ENCODE data around the gene KRT6C.
"Not testable (repeated sequence)": the region's sequence is repeated elsewhere in the genome, so short reads cannot be mapped to it uniquely, and the experiment has no call there.

Gene KRT6C

DNA sequence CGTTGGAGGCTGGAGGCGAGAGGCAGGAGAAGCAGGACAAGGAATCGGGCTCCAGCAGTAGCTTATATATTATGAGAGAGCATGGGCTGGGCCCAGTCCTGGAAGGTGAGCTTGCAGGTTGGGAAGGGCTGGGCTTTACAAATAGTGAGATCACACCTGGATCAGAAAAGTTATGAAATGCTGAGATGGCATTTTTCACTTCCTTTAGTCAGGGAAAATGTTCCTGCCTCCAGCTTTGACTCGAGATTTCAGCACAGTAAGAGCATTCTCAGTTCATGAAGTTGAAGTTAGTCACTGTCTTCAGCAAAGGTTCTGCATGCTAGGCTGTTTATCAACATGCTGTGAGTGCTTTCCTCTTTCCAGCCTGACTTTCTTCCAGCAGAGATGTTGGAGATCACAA lies at the start of gene KRT6C:
Gene KRT6C (minus strand): TSS at position 38 of the 400 bp plus-strand sequence. CDS start 68 bp downstream, outside the sequence.
- no peak for DNase-seq

DNA sequence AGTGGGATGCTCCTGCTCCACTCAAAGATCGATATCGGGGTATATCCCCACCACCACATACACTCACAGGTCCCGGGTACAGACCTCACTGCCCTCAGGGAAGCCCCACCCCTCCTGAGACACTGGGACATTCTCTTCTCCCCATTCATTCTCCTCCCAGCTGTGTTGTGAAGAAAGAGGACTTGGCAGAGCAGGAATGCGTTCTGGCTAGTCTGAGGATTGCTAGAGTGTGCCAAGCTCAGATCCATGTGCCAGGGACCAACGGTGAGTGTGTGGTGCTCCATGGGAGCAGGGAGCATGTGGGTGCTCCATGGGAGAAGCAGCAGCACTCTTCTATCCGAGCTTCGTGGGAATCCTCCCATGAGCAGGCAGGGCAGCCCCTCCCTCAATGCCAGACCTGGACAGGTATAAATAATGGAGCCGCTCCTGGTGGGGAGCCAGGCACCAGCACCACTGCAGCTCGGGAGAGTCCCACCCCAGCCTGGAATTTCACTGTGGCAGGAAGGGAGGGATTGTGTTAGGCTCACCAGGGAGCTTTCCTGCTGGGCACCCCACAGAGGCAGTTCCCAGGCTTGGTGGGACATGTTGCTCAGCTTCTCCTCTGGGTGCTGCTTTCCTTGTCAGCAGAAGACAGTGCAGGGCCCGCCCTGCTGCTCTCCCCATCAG lies 48.9 kb upstream of the KRT6C start:
- no peak for DNase-seq

DNA sequence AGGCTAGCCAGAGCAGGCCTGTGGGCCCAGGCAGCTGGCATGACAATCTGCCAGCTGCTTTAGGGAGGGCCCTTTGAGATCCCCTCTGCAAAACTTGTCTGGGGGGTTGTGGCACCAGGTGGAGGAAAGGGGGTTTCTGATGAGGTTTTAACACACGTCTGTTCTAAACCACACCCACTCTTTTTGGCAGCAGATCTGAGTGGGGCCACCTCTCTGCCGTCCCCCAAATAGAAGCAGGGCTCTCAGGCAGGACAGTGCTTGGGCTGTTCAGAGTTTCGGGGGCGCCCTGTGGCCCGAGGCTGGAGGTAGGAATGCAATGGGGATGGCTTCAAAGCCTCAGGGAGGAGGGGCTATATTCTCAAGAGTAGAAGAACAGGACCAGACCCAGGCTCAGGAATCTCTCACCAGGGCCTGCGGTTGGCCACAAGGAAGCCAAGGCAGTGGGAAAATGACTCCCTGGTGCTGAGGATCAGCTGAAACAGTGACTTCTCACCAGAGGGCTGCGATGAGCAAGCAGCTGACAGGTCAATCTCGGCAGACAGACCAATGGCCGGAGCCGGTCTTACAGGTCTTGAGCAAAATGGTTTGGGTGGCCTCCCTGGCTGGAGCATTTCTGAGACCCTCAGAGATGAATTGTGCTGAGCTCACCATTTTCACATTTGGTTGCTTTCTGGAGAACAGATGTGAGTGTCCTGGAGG lies 48.1 kb upstream of the KRT6C start:
- DNase-seq, result no peak

DNA sequence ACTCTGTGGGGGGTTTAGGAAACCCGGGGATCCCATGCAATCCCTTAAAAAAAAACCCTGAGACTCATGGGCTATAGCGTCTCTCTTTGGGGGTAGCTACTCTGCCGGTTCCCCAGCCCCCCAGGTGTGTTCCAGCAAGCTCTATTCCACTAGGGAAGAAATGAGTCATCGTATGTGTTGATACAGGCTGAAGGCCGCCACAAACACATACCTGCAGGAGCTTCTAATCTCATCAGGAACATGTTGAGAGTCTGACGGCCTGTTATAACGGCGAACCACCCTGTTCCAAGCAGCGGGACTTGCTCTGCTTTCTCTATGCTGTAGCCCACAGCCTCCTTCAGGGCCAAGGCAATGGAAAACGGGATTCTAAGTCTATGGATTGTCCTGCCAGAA lies 47.6 kb upstream of the KRT6C start:
- no peak for DNase-seq

DNA sequence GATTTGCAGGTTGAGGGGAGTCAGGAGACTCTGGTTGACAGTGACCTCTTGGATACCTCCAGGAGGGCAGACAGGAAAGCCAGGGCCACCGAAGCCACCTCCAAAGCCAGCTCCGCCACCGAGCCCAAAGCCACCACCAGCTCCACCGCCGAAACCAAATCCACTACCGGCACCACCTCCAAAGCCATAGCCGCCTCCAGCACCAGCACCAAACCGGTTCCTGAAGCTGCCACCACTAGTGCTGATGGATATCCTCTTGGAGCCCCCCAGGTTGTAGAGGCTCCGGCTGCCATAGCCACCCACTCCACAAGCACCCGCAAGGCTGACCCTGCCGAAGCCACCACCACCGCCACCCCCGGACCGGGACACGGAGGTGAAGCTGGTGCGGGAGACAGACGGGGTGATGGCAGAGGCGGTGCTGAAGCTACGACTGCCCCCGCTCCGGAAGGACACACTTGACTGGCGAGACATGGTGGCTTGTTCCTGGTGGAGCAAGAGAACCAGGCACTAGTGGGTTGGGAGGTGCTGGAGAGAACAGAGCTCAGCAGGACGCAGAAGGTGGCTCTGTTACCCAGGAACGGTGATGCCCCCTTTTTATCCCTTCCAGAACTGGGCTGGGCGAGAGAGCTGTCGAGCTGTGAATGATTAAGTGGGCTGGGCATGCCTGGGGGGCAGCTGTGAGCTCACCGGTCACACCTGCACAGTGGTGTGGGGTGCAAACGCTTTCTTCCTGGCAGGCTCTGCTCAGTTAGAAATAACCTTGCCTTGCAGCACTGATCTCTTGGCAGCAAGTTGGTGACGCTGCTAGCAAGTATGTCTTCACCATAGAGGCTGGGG lies 46.4 kb upstream of the KRT6C start, which contains the start of gene KRT5:
Gene KRT5 (minus strand): TSS at position 569 of the 837 bp plus-strand sequence. CDS start 98 bp downstream, at position 471.
- DNase-seq, result no peak

DNA sequence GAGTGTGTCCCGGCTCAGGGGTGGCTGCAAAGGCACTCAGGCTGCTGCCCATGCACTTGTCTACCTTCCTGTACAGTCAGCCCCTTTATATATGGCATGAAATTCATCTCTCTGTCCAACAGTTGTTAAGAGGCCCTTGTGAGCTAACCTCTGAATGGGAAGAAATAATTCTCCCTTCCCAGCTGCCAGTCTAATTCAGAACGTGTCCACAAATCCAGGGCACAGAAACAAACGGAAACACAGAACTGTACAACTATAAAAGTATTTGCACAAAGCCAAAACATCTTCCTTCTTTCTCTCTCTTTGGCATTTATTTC lies 45.7 kb upstream of the KRT6C start:
- no peak for DNase-seq

DNA sequence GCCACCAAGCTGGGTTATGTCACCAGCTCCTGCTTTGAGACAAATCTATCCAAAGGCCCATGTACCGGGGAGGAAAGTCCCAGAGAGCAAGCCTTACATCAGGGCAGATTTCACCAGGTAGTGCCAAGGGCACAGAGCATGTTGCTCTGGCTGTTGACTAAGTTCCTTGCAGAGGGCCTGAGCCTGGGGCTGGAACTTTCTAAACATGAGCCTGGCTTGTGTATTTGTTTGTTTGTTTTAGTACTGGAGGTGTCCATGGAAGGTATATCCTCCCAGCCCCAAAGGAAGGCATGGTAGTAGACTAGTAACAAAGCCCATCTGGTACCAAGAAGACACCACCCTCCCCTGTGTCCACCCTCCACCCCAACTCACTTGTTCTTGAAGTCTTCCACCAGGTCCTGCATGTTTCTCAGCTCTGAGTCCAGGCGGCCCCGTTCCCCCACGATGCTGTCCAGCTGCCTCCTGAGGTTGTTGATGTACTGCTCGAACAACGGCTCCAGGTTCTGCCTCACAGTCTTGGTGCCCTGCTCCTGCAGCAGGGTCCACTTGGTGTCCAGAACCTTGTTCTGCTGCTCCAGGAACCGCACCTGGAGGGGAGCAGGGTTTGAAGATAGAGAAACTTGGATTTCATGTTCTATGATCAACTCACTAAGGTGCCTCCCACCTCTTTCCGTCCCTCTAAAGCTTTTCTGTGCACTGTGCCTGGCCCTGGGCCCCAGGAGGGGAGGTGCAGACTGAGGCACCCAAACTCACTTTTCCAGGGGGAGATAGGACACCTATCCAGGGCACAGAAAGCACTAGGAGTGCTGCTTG lies 45.2 kb upstream of the KRT6C start:
- no peak for DNase-seq

DNA sequence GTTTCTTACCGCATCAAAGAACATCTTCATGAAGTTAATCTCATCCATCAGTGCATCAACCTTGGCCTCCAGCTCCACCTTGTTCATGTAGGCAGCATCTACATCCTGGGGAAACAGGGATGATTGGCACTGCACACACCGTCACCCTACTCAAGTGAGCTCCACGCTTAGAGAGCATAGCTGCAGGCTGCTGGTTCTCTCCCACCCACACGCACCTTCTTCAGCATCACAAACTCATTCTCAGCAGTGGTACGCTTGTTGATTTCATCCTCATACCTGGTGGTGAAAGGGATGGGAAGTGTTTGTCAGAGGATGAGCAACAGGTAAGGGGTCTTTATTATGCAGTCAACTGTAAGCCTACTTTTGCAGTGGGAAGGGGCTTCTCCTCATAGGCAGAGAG lies 44.3 kb upstream of the KRT6C start:
- DNase-seq, result no peak

DNA sequence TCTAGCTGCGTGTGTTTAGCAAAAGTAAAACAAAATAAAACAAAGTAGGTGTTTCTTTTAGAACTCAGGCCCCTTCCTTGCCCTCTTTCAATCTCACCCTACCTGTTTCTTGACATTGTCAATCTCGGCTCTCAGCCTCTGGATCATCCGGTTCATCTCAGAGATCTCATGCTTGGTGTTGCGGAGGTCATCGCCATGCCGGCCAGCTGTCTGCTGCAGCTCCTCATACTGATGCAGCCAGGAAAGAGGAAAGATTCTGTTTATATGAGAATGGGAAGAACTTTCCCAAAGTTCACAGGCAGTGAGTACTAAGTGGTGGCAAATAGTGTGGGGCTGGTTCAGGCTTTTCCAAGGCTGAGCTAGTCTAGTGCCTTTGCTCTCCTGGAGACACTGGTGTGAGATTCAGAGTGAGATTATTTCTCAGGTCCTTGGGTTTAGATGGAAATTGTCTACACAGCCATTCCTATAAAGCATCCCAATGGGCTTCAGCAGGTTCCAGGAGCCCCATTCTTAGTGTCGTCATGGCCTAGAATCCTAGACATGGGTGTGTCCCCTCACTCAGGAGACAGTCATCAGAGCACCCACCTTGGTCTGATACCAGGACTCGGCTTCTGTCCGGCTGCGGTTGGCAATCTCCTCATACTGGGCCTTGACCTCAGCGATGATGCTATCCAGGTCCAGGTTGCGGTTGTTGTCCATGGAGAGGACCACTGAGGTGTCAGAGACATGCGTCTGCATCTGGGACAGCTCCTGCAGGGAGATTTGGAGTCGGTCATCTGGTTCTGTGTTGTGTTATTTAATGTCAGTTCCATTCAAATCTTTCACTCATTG lies 43.6 kb upstream of the KRT6C start:
- DNase-seq, result no peak

DNA sequence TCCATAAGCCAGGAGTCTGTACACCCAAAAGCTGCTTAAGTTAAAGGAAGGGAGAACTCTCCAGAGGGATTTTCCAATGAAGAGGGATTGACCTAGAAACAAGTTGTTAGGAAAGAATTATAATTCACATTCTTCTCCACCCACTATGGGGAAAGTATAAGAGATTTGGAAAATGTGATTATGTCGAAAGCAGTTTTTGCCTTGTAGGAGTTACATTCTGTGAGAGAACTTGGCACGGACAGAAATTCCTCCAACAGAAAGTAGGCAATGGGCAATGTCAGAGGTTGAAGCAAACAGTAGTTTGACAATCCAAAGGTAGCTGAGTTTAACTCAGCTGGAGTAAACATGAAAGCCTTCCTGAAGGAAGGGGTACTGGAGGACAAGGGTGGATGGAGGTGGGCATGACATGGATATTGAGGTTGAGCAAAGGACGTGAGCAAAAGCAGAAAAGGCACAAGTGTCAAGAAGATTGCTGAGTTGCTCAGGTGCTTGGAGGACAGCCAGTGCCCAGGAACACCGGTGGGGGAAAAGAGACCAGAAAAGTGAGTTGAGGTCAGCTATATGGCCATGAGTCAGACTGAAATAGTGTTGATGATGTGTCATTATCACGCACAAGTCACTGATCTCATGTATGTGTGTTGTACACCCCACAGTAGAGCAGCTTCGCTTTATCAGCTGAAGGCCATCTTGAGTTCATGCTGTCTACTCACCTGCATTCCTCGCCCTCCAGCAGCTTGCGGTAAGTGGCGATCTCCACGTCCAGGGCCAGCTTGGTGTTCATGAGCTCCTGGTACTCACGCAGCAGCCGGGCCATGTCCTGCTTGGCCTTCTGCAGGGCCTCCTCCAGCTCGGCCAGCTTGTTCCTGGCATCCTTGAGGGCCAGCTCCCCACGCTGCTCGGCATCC lies 42.6 kb upstream of the KRT6C start:
- DNase-seq, result no peak

DNA sequence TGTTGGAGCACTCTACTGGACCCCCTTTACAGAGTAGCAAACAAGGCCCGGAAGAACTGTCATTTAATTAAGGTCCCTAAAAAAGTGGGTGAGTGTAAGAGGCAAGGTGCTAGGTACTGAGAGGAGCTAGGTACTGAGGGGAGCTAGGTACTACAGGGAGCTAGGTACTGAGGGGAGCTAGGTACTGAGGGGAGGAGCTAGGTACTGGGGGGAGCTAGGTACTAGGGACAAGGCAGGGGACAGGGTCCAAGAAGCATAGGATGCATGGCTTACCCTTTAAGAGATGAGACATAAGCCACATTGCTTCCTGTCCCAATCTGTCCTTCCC lies 41.7 kb upstream of the KRT6C start:
- no peak for DNase-seq

DNA sequence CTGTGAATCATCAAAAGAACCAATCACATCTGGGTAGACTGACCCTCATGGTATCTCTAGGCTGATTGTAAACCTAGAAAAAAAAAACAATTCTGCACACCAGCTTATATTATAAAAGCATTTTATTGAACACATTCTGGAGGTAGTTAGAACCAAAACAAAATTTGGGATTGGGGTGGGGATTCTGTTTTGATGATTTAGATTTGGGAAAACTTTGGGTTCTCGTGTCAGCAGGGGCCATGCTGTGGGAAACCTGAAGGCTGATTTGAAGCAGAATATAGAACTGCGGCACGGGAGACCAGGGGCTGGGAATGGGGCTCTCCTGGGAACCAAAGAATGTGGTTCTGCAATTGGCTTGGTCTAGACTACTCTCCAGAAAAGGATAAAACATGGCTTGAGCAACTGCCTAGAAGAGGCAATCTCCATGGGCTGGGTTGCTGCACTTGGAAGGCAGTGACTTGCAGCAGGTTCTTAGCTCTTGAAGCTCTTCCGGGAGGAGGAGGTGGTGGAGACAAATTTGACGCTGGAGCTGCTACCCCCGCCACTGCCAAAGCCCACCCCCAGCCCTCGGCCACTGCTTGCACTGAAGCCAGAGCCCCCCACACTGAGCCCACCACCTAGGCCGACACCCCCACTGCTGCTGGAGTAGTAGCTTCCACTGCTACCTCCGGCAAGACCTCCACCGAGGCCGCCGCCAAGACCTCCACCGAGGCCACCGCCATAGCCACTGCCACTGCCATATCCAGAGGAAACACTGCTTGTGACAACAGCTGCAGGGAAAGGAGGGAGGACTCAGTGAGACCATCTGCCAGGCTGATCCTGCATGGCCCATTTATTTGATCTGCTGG lies 41.1 kb upstream of the KRT6C start:
- no peak for DNase-seq

DNA sequence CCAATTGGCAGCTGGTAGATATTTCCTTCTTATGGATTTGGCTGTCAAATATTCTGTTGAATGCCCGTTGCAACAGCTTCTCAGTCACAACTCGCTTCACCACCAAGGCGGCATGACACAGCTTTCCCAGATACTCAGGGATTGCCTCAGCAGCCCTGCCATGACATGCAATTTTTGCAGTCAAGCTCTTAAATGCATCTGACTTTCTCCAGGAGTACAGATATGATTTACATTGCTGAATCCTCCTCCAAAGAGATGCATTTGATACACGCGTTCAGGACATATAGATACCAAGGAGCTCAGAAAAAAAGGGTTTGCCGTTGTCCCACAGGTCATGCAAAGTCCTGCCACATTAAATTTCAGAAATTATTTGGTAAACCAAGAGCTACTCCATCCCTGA lies 40.1 kb upstream of the KRT6C start:
- DNase-seq, result no peak

DNA sequence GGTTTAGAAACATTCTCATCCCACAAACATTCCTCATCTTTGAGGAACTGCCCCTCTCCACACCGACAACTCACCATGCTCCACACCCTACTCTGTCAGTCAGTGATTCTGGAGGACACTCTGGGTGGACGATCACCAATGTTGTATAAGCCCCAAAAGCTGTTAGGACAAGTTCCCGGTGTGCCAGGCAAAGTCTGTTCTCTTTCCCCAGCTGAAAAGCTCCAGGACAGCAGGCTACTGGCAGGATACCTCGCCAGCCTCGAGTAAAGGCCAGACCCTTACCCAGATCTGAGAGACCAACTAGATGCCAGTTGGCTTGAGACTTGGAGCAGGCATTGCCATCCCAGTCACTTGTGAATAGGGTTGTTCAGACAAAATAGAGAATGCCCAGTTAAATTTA lies 34.6 kb upstream of the KRT6C start:
- no peak for DNase-seq

DNA sequence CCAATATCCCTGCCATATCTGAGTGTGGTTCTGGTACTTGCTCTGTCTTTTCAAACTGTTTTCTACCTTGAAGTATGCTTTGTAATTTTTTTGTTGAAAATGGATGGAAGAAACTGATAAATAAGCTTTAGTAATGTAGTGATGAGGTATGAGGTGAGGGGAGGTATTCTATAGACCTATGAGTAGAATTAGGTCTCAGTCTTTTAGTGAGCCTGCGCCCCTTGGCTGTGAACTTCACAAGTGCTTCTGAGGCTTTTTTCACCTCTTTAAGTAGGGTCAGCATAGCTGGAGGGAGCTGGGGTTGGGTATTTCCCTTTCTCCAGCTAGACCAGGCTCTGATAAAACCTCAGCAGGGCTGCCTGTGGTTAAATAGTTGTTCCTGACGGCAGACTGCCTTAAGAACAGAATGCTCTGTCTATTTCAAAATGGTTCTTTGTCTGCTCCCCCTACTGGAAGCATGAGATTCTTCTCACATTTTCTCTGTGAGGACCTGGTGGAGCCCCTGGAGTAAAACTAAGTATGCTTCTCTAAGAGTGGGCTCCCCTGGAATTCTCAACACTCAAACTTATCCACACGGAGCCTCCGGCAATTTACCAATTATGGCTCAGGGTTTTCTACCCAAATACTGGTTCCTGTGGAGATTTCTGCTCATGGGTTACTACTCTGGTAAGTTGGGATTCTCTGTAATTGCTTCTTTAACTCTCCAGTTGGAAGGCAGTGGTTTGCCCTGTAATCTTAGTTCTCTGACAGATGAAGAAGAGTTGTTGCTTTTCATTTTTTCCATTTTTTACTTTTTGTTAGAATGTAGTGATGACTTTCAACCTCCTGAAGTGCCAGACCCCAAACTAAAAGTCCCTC lies 33.5 kb upstream of the KRT6C start:
- no peak for DNase-seq

DNA sequence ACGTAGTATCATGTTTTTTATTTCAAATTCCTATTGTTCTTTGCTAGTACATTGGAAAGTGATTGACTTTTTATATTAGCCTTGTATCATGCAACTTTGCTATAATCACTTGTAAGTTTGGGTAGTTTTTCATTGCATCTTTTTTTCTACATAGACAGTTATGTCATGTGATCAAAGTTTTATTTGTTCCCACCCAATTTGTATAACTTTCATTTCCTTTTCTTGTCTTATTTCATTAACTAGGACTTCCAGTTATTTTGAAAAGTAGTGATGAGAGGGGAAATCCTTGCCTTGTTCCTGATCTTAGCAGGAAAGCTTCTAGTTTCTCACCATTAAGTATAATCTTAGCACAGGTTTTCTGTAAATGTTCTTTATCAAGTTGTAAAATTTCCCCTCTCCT lies 29.3 kb upstream of the KRT6C start:
- no peak for DNase-seq

DNA sequence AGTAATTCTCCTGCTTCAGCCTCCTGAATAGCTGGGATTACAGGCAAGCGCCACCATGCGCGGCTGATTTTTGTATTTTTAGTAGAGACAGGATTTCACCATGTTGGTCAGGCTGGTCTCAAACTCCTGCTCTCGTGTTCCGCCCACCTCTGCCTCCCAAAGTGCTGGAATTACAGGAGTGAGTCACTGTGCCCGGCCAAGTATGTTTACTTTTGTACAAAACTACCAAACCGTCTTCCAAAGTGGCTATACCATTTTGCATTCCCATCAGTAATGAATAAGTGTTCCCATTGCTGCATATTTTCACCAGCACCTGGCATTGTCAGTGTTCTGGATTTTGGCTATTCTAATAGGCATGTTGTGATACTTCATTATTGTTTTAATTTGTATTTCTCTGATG lies 27.9 kb upstream of the KRT6C start:
- DNase-seq, result no peak

DNA sequence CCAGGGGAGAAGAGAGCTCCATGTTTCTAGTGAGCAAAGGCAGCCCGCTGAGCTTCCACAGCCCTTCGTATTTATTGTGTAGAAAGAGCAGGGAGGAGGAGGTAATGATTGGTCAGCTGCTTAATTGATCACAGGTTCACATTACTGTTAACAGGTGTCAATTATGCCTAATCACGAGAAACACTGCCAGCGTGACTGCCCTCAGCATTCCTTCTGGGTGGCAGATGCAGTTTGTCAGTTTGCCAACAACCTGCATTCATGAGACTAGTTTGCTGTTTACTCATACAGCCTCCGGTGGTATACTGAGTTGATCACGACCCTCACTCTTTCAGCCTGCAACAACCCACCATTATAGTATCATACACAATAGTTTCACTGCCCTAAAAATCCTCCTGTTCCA lies 27.0 kb upstream of the KRT6C start:
- DNase-seq, result not testable (repeated sequence)
